Measurements from ENCODE around the gene PPP3CA. TPM values are rescaled to one million over a fixed set of nuclear protein-coding genes. Genes with fewer than 3 reads are reported as not detected.

The PPP3CA gene
- total and polyA plus RNA-seq, 2 of the 8 experiments (the other 6 are each of a cell fraction or from before 2014, with no cell fraction given), result 7.9 to 35.0 TPM

DNA sequence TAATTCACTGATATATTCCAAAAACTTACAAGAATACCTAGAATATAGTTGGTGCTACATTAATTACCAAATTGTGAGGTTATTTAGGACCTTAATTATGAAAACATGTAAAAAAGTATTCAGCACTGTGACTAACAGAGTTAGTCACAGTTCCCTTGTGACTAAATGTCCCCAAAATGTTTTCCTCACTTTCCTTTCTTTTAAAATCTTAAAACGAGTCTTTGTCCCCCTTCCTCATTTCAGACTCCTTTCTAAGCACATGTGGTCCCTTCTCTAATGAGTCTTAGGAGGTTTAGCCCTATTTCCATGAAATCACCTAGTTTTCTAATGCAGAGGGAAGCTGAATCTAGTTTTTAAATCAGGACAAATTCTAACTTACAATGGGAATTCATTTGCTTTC is 175.0 kb downstream of the PPP3CA start (continued):
- TF ChIP-seq, protein P1, sequence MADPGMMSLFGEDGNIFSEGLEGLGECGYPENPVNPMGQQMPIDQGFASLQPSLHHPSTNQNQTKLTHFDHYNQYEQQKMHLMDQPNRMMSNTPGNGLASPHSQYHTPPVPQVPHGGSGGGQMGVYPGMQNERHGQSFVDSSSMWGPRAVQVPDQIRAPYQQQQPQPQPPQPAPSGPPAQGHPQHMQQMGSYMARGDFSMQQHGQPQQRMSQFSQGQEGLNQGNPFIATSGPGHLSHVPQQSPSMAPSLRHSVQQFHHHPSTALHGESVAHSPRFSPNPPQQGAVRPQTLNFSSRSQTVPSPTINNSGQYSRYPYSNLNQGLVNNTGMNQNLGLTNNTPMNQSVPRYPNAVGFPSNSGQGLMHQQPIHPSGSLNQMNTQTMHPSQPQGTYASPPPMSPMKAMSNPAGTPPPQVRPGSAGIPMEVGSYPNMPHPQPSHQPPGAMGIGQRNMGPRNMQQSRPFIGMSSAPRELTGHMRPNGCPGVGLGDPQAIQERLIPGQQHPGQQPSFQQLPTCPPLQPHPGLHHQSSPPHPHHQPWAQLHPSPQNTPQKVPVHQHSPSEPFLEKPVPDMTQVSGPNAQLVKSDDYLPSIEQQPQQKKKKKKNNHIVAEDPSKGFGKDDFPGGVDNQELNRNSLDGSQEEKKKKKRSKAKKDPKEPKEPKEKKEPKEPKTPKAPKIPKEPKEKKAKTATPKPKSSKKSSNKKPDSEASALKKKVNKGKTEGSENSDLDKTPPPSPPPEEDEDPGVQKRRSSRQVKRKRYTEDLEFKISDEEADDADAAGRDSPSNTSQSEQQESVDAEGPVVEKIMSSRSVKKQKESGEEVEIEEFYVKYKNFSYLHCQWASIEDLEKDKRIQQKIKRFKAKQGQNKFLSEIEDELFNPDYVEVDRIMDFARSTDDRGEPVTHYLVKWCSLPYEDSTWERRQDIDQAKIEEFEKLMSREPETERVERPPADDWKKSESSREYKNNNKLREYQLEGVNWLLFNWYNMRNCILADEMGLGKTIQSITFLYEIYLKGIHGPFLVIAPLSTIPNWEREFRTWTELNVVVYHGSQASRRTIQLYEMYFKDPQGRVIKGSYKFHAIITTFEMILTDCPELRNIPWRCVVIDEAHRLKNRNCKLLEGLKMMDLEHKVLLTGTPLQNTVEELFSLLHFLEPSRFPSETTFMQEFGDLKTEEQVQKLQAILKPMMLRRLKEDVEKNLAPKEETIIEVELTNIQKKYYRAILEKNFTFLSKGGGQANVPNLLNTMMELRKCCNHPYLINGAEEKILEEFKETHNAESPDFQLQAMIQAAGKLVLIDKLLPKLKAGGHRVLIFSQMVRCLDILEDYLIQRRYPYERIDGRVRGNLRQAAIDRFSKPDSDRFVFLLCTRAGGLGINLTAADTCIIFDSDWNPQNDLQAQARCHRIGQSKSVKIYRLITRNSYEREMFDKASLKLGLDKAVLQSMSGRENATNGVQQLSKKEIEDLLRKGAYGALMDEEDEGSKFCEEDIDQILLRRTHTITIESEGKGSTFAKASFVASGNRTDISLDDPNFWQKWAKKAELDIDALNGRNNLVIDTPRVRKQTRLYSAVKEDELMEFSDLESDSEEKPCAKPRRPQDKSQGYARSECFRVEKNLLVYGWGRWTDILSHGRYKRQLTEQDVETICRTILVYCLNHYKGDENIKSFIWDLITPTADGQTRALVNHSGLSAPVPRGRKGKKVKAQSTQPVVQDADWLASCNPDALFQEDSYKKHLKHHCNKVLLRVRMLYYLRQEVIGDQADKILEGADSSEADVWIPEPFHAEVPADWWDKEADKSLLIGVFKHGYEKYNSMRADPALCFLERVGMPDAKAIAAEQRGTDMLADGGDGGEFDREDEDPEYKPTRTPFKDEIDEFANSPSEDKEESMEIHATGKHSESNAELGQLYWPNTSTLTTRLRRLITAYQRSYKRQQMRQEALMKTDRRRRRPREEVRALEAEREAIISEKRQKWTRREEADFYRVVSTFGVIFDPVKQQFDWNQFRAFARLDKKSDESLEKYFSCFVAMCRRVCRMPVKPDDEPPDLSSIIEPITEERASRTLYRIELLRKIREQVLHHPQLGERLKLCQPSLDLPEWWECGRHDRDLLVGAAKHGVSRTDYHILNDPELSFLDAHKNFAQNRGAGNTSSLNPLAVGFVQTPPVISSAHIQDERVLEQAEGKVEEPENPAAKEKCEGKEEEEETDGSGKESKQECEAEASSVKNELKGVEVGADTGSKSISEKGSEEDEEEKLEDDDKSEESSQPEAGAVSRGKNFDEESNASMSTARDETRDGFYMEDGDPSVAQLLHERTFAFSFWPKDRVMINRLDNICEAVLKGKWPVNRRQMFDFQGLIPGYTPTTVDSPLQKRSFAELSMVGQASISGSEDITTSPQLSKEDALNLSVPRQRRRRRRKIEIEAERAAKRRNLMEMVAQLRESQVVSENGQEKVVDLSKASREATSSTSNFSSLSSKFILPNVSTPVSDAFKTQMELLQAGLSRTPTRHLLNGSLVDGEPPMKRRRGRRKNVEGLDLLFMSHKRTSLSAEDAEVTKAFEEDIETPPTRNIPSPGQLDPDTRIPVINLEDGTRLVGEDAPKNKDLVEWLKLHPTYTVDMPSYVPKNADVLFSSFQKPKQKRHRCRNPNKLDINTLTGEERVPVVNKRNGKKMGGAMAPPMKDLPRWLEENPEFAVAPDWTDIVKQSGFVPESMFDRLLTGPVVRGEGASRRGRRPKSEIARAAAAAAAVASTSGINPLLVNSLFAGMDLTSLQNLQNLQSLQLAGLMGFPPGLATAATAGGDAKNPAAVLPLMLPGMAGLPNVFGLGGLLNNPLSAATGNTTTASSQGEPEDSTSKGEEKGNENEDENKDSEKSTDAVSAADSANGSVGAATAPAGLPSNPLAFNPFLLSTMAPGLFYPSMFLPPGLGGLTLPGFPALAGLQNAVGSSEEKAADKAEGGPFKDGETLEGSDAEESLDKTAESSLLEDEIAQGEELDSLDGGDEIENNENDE (IDR thresholded peaks at IDR 0.05; ENCODE audit: insufficient replicate concordance, low read length), result no peak
- no peak for TF ChIP-seq ZNF274 (IDR thresholded peaks at IDR 0.05; ENCODE audit: borderline replicate concordance, extremely low read depth, low read length)
- no peak for TF ChIP-seq SAP30 (IDR thresholded peaks at IDR 0.05; ENCODE audit: insufficient read depth, insufficient replicate concordance, low read length)
- TF ChIP-seq RFX5 (IDR thresholded peaks at IDR 0.05; ENCODE audit: borderline replicate concordance, low read depth, low read length), result no peak

Data from H1 (cell line).